Epithelial cell of esophagus (primary cell): Measurements from ENCODE around the gene TMEM229A.
"Not testable (repeated sequence)": the region's sequence is repeated elsewhere in the genome, so short reads cannot be mapped to it uniquely, and the experiment has no call there.

Experiments
- DNase-seq: peaks from one replicate; pipeline ENCODE4 v3.0.0; 2010; ENCODE audit warnings: low read depth
- H3K4me3 ChIP-seq: 2 replicates; pipeline ENCODE4 v1.5.1; 2011; ENCODE audit warnings: mild to moderate bottlenecking, low read length, control low read depth
- TF ChIP-seq, protein P1 (sequence below): IDR thresholded peaks from 2 replicates; pipeline ENCODE4 v1.5.1; 2011; ENCODE audit warnings: low read depth, mild to moderate bottlenecking, low read length, control low read depth, inconsistent platforms; ENCODE audit not compliant: insufficient read depth; ENCODE audit errors: missing control alignments

Gene TMEM229A

GRCh38 chr7:124033095-124033806, 384 bp upstream of the TMEM229A start:
- no peak overlapping the region for H3K4me3 ChIP-seq
- DNase-seq: no peak
- TF ChIP-seq, protein P1, sequence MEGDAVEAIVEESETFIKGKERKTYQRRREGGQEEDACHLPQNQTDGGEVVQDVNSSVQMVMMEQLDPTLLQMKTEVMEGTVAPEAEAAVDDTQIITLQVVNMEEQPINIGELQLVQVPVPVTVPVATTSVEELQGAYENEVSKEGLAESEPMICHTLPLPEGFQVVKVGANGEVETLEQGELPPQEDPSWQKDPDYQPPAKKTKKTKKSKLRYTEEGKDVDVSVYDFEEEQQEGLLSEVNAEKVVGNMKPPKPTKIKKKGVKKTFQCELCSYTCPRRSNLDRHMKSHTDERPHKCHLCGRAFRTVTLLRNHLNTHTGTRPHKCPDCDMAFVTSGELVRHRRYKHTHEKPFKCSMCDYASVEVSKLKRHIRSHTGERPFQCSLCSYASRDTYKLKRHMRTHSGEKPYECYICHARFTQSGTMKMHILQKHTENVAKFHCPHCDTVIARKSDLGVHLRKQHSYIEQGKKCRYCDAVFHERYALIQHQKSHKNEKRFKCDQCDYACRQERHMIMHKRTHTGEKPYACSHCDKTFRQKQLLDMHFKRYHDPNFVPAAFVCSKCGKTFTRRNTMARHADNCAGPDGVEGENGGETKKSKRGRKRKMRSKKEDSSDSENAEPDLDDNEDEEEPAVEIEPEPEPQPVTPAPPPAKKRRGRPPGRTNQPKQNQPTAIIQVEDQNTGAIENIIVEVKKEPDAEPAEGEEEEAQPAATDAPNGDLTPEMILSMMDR: no peak

- no peak for DNase-seq
- TF ChIP-seq, protein P1: no peak
- H3K4me3 ChIP-seq: no peak overlapping the region
Measured at GRCh38 chr7:124031919-124032318, 948 bp downstream of the TMEM229A start.

- no peak for DNase-seq
- no peak overlapping the region for H3K4me3 ChIP-seq
- TF ChIP-seq, protein P1: no peak
Measured at GRCh38 chr7:124031406-124031805, 1.5 kb downstream of the TMEM229A start.

- H3K4me3 ChIP-seq: no peak overlapping the region
- TF ChIP-seq, protein P1: no peak
- DNase-seq: no peak
Measured at GRCh38 chr7:124030964-124031363, 1.9 kb downstream of the TMEM229A start.

DNA sequence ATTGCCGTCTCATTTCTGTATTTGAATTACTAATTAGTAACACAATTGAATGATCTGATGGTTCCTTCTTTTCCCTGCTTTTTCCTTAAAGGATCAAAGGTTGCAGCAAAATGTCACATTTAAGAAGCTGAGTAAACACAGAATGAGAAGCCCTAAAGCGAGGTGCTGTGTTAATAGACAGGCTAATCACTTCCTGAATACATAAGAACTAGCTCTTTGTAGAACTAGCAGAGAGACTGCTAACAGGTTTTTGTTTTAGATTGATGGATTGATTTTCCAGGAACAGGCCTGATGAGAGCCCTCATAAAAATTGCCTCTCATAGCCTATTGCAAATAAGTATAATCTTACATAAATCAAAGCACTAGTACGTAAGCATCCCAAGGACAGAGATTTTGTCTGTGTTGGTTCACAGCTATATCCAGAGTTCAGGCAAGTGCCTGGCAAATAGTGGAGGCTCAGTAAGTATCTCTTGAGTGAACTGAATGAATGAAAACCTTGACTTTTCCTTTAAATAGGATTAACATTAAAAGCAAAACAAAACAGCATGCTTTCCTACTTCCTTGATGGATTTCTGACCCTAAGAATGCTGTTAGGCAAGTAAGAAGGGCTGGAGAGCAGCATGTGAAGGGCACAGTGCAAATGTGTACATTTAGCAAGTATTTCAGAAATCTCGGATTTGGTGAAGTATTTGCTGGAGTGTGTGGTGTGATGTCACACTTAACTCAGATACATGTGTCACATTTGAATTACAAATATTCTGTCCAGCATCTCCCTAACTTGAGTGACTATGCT, 3.3 kb downstream of the TMEM229A start:
- no peak for DNase-seq
- TF ChIP-seq, protein P1: no peak
- H3K4me3 ChIP-seq: no peak overlapping the region

DNA sequence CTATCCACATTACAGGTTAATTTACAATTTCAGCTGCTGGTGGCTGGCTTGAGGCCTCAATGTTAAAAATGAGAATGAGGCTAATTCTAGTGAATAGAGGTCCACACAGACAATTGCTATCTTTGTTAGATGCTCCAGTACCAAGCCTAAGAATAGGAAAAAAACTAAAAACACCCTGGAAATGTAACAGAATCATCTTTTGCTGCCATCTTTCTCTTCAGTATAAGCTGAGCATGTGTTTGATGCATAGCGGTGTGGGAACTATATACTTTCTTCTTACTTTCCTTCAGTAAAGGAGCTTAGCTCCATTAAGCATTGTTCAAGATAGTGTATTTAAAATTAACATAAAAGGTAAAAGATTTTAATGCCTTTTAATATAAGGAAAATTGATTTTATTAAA, 5.6 kb downstream of the TMEM229A start:
- H3K4me3 ChIP-seq: no peak overlapping the region
- DNase-seq: no peak
- TF ChIP-seq, protein P1: no peak

GRCh38 chr7:124024329-124024728, 8.5 kb downstream of the TMEM229A start:
- not testable (repeated sequence) for H3K4me3 ChIP-seq, DNase-seq
